ENCODE data around the gene CCL16. TPM values are rescaled to one million over a fixed set of nuclear protein-coding genes. Genes with fewer than 3 reads are reported as not detected.
A peak's percentile ranks its signal among the peaks of the same experiment; 100 is the strongest.
"Not testable (repeated sequence)": the region's sequence is repeated elsewhere in the genome, so short reads cannot be mapped to it uniquely, and the experiment has no call there.

CCL16 gene
- total RNA-seq, 1 experiment from 2014 or later = not detected

DNA sequence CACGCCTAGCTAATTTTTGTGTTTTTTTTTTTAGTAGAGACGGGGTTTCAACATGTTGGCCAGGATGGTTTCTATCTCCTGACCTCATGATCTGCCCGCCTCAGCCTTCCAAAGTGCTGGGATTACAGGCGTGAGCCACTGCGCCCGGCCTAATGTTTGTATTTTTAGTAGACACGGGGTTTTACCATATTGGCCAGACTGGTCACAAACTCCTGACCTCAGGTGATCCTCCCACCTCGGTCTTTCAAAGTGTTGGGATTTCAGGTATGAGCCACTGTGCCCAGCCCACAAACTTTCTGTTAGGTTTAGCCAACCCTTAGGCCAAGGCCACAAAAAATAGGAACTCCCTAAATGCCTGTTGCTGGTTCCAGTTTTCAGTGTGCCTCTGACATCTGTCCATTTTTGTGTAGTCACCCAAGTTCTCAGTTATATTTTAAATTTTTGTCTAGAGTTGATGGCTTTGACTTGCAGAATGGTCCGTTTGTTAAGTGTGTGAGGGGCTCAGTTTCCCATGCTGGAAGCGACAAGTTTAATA is 12.7 kb downstream of the CCL16 start:
- Histone ChIP-seq H3K4me3 (no peak overlapping the region), H3K27me3 (peaks cover 2% of the 10 kb centered on the region; the same call in 1 of the 2 replicates), H3K36me3 (no peaks in the 10 kb centered on the region), H3K9me3 (0 out of 2 replicates have a peak, but pooled peaks cover 2% of the 10 kb centered on the region)
- no peak for DNase-seq

DNA sequence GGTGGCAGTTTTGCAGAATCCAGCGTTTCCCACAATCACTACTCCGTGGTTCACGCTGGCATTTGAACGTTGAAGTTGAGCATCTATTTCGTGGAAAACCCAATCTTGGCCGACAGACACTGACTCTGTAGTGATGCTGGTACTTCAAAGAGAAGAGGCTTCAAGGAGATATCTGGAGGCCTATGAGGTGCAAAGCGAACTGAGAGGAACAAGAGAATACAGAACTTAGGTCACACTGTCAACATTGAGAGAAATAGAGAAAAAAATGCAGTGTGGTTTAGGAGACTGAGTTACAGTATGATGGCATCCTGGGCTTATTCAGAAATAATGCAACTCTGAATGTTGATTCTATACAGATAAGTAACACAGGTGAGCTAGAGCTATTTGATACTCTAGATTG is 16.0 kb downstream of the CCL16 start:
- H3K36me3 ChIP-seq = no peaks in the 10 kb centered on the region
- no peak for DNase-seq
- H3K4me3 ChIP-seq = no peak overlapping the region
- H3K9me3 ChIP-seq = 0 out of 2 replicates have a peak, but pooled peaks cover 2% of the 10 kb centered on the region
- peaks cover 3% of the 10 kb centered on the region; the same call in 1 of the 2 replicates for H3K27me3 ChIP-seq

DNA sequence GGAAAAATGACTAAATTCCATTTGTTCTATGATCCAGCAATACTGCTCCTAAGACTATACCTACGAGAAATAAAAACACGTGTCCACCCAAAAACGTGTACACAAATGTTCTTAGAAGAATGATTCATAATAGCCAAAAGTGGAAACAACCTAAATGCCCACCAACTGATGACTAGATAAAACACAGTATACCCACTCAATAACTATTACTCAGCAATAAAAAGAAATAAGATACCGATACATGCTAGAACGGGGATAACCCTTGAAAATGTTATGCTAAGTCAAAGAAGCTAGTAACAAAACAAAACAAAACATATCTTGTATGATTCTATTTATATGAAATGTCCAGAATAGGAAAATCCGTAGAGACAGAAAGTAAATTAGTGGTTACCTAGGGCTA is 17.6 kb downstream of the CCL16 start:
- Histone ChIP-seq H3K9me3 (0 out of 2 replicates have a peak, but pooled peaks cover 2% of the 10 kb centered on the region), H3K36me3 (no peaks in the 10 kb centered on the region), H3K27me3 (peaks cover 10% of the 10 kb centered on the region; the same call in 1 of the 2 replicates), H3K4me3 (no peak overlapping the region)
- DNase-seq = no peak

DNA sequence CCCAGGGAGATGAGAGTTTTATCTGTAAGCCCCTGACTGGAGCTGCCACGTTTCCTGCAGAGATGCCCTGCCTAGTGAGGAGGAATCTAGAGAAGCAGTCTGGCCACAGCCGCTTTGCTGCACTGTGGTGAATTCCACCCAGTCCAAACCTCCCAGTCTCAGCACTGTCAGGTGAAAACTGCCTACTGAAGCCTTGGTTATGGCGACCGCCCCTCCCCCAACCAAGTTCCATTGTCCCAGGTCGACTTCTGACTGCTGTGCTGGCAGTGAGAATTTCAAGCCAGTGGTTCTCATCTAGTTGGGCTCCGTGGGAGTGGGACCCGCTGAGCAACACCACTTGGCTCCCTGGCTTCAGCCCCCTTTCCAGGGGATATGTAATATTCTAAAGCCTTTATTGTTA is 27.6 kb downstream of the CCL16 start:
- Histone ChIP-seq H3K9me3 (no peaks in the 10 kb centered on the region), H3K4me3 (no peak overlapping the region), H3K27me3 (peaks cover 9% of the 10 kb centered on the region), H3K36me3 (no peaks in the 10 kb centered on the region)
- DNase-seq = no peak

DNA sequence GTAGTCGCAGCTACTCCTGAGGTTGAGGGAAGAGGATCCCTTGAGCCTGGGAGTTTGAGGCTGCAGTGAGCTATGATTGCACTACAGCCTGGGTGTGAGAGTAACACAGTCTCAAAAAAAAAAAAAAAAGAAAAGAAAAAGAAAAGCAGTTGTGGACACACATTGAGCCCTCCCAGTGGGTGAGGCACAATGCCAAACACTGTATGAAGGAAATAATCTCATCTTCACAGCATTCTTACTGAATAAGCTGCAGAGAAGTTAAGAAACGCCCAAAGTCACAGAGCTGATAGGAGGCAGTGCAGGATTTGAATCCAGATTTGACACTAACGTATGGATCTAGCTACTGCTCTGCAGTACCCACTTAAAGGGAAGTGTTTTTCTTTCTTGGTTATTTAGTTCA is 31.9 kb downstream of the CCL16 start:
- DNase-seq = no peak
- Histone ChIP-seq H3K27me3 (0 out of 2 replicates have a peak, but pooled peaks cover 3% of the 10 kb centered on the region), H3K4me3 (no peak overlapping the region), H3K9me3 (no peaks in the 10 kb centered on the region), H3K36me3 (no peaks in the 10 kb centered on the region)

DNA sequence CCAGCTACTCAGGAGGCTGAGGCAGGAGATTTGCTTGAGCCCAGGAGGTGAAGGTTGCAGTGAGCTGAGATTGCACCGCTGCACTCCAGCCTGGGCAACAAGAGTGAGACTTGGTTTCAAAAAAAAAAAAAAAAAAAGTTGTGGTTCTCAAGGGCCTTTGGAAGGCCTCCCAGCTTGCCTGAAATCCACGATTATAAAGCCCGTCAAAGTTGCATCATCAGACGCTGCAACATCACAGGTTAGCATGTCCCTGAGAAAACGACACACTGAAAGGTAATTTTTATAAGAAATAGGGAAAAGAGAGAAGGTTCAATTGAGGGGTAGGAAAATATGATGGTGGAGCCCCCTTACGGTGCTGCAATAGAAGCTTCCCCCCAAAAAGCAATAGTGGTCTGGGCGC is 33.2 kb downstream of the CCL16 start:
- Histone ChIP-seq H3K36me3 (no peaks in the 10 kb centered on the region), H3K4me3 (no peak overlapping the region), H3K27me3 (0 out of 2 replicates have a peak, but pooled peaks cover 3% of the 10 kb centered on the region), H3K9me3 (no peaks in the 10 kb centered on the region)
- no peak for DNase-seq

DNA sequence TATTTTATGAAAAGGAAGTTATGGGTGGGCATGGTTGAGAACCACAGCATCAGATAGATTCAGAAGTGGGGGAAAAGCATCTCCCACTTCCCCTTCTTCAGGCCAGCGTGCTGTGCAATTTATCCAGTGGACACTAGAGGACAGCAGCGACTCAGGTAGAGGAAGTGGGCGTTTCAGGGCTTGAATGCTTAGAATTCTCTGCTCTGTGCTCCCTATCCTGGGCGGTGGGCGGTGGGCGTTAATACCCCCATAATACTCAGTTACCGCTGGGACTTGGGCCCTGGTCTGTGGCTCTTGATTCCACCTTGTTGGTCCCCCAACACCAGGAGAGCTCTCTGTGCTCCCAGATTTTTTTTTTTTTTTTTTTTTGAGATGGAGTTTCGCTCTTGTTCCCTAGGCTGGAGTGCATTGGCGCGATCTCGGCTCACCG is 34.1 kb downstream of the CCL16 start:
- peak; percentile 51 for DNase-seq
- Histone ChIP-seq H3K4me3 (peak overlapping the region; percentile 37), H3K36me3 (no peaks in the 10 kb centered on the region), H3K27me3 (no peaks in the 10 kb centered on the region), H3K9me3 (no peaks in the 10 kb centered on the region)

DNA sequence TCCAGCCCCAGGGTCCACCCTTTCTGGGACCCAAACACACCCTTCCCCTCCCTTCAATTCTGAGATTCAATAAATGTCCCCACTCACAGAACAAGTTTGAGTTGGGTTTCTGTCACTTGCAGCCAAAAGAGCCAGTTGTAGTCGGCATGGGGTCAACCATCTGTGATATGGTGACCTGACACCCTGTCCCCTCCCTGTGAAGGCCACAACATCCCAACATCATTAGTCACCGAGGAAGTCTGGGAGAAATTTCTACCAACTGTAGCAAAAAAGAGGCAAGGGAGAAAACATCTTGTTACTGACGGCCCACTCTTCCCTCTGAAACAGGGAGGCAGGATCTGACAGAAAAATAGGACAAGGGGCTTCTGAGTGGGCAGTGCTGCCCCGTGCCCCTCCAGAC is 37.1 kb downstream of the CCL16 start:
- Histone ChIP-seq H3K36me3 (no peaks in the 10 kb centered on the region), H3K9me3 (no peaks in the 10 kb centered on the region), H3K4me3 (no peak overlapping the region), H3K27me3 (no peaks in the 10 kb centered on the region; the same call in 1 of the 2 replicates)
- DNase-seq = no peak

DNA sequence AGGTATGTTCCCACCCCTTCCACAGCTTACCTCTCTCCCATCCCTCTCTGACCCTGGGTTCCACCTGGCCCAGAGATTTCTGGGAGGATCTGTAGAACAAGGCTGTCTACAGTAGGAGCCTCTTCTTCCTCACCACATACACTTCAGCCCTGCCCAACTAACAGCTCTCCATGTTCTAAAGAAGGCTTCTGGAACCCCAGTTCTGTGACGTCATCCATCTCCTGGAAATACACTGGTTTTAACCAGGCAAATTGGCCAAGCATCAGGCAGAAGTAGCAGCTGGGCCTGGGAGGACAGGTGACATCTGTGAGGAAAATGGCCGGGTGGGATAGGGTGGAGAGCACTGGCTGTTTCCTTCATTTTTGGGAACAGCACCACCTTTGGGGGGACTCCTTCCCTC is 37.8 kb downstream of the CCL16 start, which contains the start of gene LYZL6:
TSS of gene LYZL6 (minus strand) at position 177 of the 400 bp plus-strand sequence. CDS start 4,357 bp downstream, outside the sequence.
- H3K4me3 ChIP-seq = no peak within 1 kb of the TSS
- no peaks in the 10 kb centered on the region for H3K36me3 ChIP-seq
- no peaks in the 10 kb centered on the region; the same call in 1 of the 2 replicates for H3K27me3 ChIP-seq
- H3K9me3 ChIP-seq = no peaks in the 10 kb centered on the region
- no peak for DNase-seq

DNA sequence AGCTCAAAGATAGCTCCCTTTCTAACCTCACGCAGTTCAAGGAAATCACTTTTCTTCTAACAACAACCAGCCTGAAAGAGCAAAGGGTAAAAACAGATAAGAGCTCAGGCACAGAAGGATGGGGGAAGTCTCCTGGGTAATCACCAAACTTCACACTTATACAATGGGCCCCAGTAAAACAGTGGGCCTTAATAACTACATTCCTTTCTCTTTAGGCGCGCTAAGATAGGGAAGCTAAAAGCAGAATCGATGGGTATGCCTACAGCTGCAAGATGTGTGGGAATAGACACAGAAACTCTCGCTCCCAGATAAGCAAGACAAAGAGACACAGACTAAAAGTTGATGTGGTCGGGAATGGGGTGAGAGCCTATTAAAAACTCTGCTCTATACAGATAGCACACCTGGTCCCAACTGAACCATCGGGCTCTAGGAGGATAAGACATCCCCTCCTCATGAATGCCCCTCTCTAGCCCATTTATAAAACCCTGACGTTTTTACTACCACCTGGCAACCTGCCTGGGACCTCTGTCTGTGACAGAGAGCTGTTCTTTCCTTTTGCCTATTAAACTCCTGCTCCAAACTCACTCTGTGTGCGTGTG is 38.6 kb downstream of the CCL16 start:
- Histone ChIP-seq H3K9me3 (no peaks in the 10 kb centered on the region), H3K36me3 (no peaks in the 10 kb centered on the region), H3K27me3 (no peaks in the 10 kb centered on the region; the same call in 1 of the 2 replicates), H3K4me3 (no peak overlapping the region)
- no peak for DNase-seq

DNA sequence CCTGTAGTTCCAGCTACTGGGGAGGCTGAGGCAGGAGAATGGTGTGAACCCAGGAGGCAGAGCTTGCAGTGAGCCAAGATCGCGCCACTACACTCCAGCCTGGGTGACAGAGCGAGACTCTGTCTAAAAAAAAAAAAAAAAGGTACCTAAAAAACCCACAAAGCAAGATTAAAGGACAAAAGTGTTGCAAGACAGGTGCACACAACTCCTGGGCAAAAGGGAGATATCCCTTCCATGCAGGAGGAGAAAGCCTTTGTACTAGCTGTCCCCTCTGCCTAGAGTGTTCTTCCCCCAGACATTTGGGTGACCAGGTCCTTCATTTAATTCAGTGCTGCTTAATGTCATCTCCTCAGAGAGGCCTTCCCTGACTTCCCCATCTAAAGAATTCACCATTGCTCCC is 42.8 kb downstream of the CCL16 start:
- H3K27me3 ChIP-seq, H3K9me3 ChIP-seq, H3K4me3 ChIP-seq, DNase-seq, H3K36me3 ChIP-seq: not testable (repeated sequence)

DNA sequence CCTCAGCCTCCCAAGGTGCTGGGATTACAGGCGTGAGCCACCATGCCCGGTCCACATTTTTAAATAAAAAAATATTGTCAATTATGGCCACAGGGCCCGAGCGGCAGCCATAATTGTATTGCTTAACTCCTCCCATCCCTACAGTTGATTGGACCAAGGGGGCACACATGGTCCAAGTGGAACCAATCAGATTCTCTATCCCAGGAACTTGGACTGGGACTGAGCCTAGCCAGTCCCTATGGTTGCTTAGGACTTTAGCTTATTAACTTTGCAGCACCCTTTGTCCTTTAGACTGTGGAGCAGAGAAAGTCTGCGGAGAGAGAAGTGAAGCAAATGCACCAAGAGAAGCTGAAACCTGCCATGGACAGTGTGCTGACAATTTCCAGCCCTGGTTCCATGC is 45.2 kb downstream of the CCL16 start:
- H3K27me3 ChIP-seq = peaks cover 3% of the 10 kb centered on the region
- no peaks in the 10 kb centered on the region for H3K9me3 ChIP-seq
- no peak overlapping the region for H3K4me3 ChIP-seq
- no peaks in the 10 kb centered on the region for H3K36me3 ChIP-seq
- DNase-seq = no peak

DNA sequence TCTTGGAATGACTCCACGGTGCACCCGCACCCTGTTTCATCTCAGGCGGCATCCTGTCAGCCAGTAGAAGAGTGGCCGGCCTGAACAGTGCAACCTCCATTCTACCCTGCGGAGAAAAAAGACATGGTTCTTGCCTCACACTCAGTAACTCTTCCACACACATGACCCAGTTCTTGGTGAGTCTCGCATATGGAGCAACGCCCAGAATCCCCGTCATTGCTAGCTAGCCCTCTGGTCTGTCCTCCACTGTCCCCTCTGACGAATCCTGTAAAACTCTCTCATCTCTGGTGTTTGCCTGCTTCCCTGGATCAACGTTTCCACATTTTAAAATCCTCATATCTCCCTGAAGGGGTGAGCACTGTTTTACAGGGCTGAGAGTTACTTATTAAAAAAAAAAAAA is 46.5 kb downstream of the CCL16 start:
- H3K27me3 ChIP-seq = peaks cover 3% of the 10 kb centered on the region
- DNase-seq = peak; percentile 34
- H3K4me3 ChIP-seq = no peak overlapping the region
- no peaks in the 10 kb centered on the region for H3K9me3 ChIP-seq
- no peaks in the 10 kb centered on the region for H3K36me3 ChIP-seq

DNA sequence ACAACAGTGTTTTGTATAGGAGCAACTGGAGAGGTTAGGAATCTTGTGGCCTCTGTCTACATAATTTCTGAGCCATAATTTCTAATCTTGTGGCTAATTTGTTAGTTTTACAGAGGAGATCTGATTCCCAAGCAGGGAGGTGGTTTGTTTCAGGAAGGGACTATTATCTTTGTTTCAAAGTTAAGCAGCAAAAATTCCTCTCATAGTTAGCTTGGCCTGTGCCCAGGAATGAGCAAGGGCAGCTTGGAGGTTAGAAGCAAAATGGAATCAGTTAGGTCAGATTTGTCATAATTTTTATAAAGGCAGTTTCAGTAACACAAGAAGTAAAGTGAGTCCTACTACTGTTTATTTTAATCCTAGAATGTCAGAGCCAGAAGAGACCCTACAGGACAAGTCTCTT is 48.7 kb downstream of the CCL16 start:
- peaks cover 3% of the 10 kb centered on the region for H3K27me3 ChIP-seq
- no peak overlapping the region for H3K4me3 ChIP-seq
- no peaks in the 10 kb centered on the region for H3K36me3 ChIP-seq
- DNase-seq = no peak
- no peaks in the 10 kb centered on the region for H3K9me3 ChIP-seq

DNA sequence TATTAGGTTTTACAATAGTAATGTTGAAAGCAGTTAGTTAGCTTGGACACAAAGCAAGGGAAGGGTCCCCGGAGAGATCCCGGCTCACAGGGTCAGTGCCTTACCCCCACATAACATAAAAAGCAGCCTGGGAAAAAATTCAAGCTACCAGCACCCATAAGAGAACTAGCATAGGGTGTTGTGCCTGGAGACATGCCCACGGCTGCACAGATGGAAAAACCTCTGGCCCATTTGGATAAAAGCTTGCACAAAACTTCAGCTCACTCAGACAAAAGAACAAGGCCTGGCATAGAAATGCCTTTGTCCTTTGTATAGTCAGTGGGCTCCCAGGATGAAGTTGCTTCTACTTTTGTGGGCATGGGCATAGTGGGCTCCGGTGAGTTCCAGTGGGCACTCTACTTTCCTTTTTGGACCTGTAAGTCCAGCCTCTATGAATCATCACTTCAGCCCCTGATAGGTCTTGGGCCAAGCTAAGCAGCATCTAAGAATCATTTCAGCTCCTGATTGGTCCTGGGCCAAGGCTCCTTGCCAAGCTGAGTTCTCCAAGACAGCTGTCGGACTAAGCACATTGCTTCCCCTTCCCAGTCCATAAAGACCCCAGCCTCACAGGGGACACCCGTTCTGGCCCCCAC is 49.4 kb downstream of the CCL16 start:
- Histone ChIP-seq H3K27me3 (peaks cover 3% of the 10 kb centered on the region), H3K4me3 (no peak overlapping the region), H3K9me3 (no peaks in the 10 kb centered on the region), H3K36me3 (no peaks in the 10 kb centered on the region)
- DNase-seq = peak; percentile 33

DNA sequence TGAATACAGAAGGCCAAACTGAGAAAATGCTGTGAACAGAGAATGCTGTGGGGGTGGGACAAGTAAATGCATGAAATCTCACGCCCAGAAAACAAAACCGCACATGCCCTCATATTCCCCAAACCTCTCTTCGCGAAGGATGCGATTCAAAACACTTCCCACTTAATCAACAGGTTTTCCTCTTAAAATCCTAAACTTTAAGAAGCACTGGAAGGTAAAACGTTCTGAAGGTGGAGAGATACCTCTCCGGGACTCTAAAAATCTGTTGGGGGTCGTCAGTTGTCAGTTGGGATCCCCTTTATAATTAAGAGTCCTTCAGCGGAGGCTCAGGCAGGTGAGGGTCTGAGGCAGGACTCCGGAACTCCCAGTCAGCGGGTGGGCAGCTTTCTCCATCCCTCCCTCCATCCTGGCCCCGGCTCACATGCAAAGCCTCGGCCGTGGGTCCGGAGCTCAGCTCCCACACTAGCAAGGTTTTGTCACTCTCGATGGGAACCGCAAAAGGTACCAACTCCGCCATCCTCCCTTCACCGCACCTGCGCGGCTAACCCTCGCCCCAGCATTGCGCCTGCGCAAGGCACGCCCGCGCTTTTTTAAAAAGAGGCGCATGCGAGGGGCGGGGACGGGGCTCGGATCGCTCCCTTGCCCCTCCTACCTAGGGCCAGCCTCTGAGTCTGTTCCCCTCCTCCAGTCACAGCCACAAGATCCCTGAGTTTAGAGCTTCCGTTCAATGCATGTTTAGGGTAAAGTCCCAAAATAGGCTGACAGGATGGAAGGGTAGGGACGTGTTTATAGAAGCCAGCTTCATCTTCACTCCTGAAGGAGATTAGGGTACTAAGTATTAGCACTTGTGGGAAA is 50.9 kb downstream of the CCL16 start, which contains the start of gene RDM1:
TSS of gene RDM1 (minus strand) at position 563 of the 855 bp plus-strand sequence. CDS start at position 517, 46 bp downstream.
- no peaks in the 10 kb centered on the region for H3K36me3 ChIP-seq
- DNase-seq = peak; percentile 83
- peaks cover 3% of the 10 kb centered on the region for H3K27me3 ChIP-seq
- no peaks in the 10 kb centered on the region for H3K9me3 ChIP-seq
- H3K4me3 ChIP-seq = peak within 1 kb of the TSS; percentile 52

DNA sequence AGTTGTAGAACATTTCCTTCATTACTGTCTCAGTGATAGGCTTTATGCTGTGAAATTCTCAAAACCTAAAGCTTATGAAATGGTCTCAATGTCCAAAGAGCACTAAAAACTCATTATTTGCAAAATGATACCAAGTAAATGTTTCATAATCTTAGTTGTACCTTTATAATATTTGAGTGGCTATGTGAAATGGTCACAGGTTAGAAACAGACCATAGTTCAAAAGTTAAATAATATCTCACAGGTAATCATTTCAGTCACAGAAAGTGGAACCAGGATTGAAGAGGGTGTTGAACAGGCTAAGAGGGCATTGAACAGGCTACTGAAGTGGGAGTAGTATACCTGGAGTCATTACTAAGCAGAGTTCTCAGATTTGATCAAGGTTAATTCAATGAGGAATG is 53.6 kb downstream of the CCL16 start:
- H3K9me3 ChIP-seq = no peaks in the 10 kb centered on the region
- no peak for DNase-seq
- H3K4me3 ChIP-seq = no peak overlapping the region
- no peaks in the 10 kb centered on the region for H3K27me3 ChIP-seq
- no peaks in the 10 kb centered on the region for H3K36me3 ChIP-seq

Measured in MG63 (cell line).